NCI-H2171 treated with DMSO at 0.1 percent for 48 hours (cell line): Measurements from ENCODE around the gene OTOS.

Experiments used
- DNase-seq: peaks from one replicate; lab custom pipeline; 2025; lab: John Stamatoyannopoulos, UW

Gene OTOS

DNA sequence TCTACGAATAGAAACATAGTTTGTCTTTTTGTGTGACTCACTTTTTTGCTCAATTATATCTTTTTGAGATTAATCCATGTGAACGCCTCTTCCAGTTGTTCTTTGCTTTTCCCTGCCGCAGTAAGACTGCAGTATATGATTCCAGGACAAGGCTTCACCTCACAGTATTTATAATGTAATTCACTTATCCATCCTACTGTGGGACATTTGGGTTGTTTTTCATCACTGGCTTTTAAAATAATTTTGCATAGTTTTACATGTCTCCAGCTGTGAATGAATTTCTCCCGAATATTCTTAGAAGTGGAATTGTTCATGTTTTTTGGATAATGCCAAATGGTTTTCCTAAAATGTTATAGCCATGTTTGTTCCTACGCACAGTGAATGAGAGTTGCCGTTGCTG is 26.2 kb downstream of the OTOS start:
- no peak for DNase-seq

DNA sequence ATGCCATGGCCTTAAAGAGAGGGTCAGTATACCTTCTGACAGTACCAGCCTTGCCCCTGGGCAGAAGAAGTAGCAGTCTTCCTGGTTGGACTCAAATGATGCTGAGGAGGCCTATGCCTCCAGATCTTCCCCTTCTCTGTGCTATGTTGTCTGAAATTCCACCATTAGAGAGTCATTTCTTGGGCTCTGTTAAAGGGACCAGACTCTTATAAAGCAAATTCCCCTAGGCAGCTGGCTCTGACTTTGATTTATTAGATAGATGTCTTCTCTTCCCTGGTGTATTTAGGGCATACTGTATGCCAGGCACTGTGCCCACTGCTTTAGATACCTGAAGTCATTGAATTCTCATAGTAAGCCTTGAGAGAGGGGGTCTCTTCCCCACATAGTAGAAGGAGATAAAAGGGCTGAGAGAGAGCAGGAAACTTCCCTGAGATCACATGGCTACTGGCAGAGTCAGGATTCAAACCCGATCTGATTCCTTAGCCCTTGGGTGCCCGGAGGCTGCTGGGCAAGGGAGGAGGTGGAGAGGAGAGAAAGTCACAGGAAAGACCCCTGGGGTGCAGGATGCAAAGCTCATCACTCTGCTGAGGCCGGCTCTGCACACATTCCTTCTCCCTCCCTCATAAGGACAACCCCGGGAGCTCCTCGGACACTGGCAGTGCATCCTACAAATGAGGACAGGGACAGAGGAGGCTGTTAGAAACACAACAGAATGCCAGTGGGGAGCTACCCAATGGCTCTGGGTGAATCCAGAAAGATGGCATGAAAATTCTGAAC is 27.4 kb downstream of the OTOS start:
- DNase-seq, result no peak

DNA sequence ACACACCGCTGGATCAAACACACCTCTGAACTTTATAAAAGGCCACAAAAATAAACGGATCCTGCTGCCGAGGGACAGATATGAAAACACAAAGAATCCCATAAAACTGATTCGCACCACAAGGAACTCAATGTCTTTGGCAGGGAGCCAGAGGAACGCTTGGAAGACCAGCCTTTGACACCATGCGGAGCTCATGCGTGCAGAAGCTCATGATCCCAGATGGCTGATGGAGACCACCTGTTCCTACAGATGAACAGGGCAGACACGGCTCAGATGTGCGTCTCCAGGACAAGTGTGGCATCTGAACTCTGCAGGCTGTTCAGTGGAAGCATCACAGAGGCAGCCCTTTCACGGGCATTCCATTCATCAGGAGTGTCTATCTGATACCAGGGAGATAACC is 29.2 kb downstream of the OTOS start:
- DNase-seq, result peak; percentile 87

DNA sequence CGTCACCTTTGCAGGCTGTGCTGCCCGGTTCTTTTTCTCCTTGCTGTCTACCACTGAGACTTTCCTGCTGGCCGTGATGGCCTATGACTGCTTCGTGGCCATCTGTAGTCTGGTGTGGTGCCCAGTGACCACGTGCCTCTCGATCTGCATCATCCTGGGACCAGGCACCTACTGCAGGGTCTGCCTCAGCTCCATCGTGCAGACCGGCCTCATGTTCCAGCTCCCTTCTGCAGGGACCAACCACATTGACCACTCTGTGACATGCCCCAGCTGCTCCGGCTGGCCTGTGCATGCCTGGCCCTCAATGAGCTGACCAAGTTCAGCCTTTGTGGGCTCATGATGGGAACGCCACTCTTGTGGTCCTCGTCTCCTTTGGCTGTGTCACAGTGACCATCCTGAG is 31.1 kb downstream of the OTOS start:
- DNase-seq, result no peak

DNA sequence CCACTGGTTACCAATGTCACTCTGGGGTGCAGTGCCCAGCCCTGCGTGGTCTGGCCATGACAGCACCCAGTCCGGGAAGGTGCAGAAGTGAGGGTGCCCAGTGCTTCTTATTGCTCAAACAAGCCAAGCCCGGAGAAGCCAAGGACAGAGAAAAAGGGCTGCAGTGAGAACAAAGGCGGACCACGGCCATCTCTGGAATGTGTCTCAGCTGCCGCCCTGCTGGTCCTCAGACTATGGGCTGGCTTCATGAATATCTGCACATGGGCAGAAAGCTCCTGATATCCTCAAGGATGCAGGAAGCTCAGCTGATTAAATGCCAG is 33.0 kb downstream of the OTOS start:
- DNase-seq, result no peak

DNA sequence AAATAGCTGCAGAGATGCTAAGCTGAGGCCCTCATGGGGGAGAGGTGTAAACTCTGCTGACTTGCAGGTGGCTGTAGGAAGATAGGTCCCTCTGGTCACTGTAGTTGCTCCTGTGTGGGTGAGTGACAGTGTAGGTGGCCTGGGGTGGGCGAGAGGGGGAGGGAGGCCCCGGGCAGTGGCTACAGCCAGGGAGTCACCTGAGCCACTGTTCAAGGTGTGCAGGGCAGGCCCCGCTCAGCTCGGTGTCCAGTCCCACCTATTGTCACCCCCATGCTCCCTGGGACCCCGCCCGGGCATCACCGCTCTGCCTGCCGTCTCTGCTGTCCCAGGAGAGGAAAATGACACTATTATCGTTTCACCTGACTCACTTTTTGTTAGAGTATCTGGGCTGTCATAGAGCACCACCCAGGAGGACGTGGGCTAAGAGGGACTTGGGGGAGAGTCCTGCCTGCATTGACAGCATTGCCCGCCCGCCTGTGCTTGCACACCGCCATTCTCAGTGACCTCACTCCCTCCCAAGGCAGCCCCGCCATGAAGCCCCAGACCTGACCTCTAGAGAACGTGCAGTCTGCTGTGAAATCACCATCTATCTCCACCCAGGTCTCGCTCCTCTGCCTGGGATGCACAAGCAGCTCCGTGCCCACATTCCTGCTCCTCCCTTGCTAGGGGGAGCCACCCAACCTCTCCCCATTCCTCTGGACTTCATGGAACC is 33.5 kb downstream of the OTOS start:
- no peak for DNase-seq

DNA sequence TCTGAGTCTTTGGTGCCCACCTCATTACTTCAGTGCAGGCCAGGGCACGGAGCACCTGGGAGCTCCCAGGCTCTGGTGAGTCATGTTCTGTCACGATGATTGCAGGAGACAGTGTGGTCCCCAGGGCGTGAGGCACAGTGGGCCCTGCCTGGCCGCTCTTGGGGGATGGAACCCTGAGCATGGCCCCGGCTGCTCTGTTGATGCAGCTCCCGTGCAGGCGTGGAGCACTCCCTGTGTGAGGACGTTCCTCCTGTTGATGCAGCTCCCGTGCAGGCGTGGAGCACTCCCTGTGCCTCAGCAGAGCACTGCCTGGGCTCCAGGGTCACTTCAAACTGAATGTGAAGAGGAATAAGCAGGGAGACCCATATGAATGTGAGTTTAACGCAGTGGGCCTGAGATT is 34.5 kb downstream of the OTOS start:
- DNase-seq, result no peak

DNA sequence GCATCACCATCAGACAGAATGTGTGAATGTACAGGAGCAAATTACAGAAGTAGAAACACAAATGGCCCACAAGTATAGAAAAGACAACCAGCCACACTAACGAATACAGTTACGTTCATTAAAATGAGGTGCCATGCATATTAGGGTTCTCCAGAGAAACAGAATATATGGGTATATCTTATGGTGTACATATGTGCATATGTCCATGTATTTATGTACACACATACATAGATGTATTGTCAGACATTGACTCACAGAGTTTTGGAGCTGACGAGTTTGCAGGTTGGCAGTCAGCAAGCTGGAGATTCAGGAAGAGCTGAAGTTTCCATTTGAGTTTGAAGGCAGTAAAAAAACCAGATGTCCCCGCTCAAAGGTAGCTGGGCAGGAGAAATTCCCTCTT is 37.3 kb downstream of the OTOS start:
- DNase-seq, result no peak

DNA sequence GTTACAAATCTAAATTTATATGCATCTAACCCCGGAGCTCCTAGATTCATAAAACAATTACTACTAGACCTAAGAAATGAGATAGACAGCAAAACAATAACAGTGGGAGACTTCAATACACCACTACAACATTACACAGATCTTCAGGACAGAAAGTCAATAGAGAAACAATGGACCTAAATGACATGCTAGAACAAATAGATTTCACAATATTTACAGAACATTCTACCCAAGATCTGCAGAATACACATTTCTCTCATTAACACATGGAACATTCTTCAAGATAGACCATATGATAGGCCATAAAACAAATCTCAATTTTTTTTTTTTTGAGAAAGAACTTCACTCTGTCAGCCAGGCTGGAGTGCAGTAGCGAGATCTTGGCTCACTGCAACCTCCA is 42.1 kb downstream of the OTOS start:
- DNase-seq, result no peak

DNA sequence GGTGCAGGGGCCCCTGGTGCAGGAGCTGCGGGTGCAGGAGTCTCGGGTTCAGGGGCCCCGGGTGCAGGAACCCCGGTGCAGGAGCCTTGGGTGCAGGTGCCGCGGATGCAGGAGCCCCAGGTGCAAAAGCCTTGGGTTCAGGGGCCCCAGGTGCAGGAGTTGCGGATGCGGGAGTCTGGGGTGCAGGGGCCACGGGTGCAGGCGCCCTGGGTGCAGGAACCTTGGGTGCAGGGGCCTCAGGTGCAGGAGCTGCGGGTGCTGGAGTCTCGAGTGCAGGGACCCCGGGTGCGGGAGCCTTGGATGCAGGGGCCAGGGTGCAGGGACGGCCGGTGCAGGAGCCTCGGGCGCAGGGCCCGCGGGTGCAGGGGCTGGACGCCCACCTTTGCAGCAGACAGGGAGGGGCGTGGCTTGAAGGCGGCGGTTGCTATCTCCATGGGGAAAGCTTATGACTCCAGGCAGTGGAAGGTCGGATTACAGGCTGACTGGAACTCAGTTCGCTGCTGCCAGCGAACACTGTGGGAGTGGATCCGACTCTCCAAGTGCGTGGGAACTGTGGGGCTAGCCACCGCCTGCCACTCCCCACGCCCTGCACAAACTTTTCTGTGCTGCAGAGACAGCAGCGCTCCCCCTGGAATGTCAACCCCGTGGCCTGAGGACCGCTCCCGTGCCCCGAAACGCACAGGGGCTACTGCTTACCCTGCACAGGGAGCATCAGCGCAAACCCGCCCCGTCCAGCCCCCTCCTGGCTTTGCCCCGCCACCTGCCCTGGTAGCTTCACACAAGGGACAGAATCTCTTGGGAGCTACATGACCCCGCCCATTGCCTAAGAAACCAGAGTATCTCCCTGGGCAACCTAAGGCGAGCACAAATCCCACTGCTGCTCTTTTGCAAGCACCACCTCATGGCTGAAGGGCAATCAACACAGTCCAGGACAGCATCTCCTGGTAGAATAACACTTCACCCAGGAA is 44.6 kb downstream of the OTOS start:
- DNase-seq, result peak; percentile 32

DNA sequence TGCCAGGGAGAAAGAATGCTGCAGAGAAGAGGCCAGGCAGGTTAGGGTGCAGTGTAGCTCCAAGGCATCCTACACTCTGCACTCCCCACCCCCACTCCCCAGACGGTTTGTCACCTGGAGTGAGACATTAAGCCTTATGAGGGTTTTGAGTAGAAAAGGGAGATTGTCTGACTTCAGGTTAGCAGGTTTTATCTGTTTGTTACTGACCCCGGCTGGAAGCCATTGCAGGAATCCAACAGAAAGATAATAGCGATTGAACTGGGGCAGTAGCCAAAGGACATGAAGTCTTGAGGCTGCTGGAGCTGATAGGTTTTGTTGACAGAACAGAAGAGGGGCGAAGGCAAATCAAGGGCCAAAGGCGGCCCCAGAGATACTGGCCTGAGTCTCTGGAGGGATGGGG is 51.2 kb downstream of the OTOS start:
- no peak for DNase-seq
